Left cardiac atrium (tissue), 4 donors: Measurements from ENCODE around the gene CASZ1. TPM values are rescaled to one million over a fixed set of nuclear protein-coding genes. Genes with fewer than 3 reads are reported as not detected.

Experiments
- ATAC-seq, 2 donors: fragments of 200-7000 bp; cut with Tn5 transposase; one replicate each; pipeline ENCODE4 v1.9.1; 2020; ENCODE audit warnings: mild to moderate bottlenecking in 2 of 2, moderate library complexity in 2 of 2
- DNase-seq: peaks from one replicate; pipeline ENCODE4 v3.0.0-alpha.2; 2020
- intact Hi-C, 2 donors: fragments of 100-400 bp; cut with DNase I; formaldehyde crosslinking; loops; one replicate each; pipeline versions ENCODE4 v1.14.1 to v1.15.1; 2022 to 2023
- total RNA-seq, 2 donors: library from RNA; stranded (reverse); fragmentation: NEBNext Ultra II Directional; extraction: Animal tissue kit (Norgen Biotek cat#: 25700); gene quantifications; one replicate each; pipeline ENCODE4 v1.2.1, GENCODE V29; 2021
- donor health status: DM: no; HTN: yes; CAD: no.
- donor health status: DM: no; HTN: yes; CAD: no; lungs with severe emphysema.
- donor health status: DM: yes; HTN: yes; CAD: no.
- donor health status: Dilated cardiomyopathy.

Gene CASZ1
- total RNA-seq, 2 donors from 2014 or later = 37.6 to 68.2 TPM

GRCh38 chr1:10781137-10781536 lies 15.3 kb downstream of the CASZ1 start:
- intact Hi-C loops = no loop called here
- DNase-seq = no peak
- ATAC-seq = peak in 1 of 2 donors; percentile 9

- intact Hi-C loops = no loop called here
- DNase-seq (no peak), ATAC-seq (no peak)
Observed at GRCh38 chr1:10779841-10780240, 16.6 kb downstream of the CASZ1 start.

DNA sequence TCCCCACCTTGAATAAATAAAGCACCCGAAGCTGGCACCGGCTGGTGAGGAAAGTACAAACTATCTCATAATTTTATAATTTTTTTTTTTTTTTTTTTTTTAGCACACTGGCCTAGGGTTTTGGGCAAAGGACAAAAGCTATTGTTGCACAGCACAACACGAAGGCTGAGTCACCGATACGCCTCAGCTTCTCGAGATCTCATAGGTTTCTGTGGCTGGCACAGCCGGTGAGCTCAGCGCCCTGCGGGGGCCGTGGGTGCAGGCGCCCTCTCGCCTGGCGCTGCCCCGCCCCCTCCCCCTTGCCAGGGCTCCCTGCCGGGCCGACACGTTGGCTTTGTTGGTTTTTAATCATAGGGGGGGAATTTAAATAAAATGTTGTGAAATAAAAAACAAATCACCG lies 17.2 kb downstream of the CASZ1 start:
- DNase-seq (no peak), ATAC-seq (peak; percentile 40 to 57)
- intact Hi-C loops = no loop called here

DNA sequence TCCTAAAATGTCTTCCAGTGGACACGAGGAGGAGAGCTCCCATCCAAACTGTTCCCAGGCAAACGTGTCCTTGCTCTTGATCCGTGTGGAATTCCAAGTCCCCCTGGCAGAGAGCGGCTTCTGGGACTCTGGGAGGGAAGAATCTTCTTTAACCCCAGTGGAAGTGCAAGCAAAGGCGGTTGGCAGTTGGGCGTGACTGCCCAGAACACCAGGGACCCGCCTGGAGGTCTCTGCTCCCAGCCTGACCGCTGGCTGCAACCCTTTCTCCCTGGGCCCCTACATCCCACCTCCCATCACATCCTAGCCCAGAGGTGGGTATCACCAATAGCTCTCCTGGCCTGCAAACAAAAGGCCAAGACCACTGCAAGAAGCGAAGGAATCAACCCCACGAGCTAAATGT lies 17.8 kb downstream of the CASZ1 start:
- ATAC-seq = no peak
- intact Hi-C loops = no loop called here
- no peak for DNase-seq

DNA sequence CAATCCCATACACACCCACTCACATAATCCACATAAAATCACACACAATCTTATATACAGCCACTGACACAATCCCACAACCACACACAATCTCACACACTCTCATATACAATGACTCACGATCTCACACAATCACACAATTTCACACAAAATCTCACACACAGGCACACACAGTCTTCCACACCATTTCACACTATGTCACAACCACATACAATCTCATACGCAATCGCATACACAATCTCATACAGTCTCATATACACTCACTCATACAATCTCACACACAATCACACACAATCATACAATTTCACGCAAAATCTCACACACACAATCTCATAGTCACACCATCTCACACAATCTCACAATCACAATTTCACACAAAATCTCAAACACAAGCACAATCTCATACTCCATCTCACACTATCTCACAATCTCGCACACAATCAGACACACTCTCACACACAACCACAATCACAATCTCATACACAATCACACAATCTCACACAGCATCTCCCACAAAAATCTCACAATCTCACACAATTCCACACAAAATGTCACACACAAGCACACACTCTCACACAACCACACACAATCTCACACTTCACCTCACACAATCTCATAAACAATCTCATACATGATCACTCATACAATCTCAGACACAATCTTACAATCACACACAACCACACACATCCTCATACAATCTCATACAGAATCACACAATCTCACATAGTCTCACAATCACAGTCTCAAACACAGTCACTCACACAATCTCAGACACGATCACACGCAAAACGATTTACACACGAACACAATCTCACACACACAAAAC lies 18.5 kb downstream of the CASZ1 start:
- intact Hi-C loops = no loop called here
- ATAC-seq (no peak), DNase-seq (no peak)

DNA sequence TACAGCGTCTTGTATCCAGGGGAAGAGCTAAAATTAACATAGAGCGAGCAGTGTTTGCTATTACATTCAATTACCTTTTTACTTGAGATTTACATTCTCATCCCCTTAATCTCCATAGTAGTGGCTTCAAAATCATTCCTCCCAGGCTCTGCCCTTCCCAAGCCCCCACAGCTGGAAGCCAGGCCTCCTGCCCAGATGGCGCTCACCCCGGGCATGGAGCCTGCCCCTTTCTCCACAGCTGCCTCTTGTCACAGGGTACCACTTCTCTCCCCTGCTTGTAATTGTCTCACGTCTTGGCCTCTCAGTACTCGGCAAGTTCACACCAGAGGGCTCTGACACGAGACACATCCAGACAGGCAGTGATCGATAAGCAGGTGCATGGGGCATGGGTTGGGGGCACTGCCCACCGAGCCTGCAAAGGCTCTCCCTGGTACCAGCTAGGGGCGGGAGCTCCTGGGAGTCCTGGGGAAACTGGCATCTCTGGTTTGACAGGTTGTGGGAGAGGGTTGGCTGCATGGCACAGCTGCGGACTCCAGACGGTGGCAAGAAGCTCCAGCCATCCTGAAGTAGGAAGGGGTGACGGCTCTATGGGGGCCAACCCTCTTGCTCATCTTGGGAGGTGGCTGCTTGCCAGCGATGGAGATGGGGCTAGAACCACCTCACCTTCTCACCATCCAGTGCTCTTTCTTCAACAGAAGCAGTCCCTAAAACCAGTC lies 20.1 kb downstream of the CASZ1 start:
- ATAC-seq (no peak), DNase-seq (no peak)
- intact Hi-C loops = no loop called here

GRCh38 chr1:10775763-10776162 lies 20.7 kb downstream of the CASZ1 start:
- intact Hi-C loops = no loop called here
- DNase-seq (no peak), ATAC-seq (no peak)

GRCh38 chr1:10774615-10775310 lies 21.7 kb downstream of the CASZ1 start:
- intact Hi-C loops = no loop called here
- no peak for DNase-seq
- peak in 1 of 2 donors; percentile 14 for ATAC-seq

DNA sequence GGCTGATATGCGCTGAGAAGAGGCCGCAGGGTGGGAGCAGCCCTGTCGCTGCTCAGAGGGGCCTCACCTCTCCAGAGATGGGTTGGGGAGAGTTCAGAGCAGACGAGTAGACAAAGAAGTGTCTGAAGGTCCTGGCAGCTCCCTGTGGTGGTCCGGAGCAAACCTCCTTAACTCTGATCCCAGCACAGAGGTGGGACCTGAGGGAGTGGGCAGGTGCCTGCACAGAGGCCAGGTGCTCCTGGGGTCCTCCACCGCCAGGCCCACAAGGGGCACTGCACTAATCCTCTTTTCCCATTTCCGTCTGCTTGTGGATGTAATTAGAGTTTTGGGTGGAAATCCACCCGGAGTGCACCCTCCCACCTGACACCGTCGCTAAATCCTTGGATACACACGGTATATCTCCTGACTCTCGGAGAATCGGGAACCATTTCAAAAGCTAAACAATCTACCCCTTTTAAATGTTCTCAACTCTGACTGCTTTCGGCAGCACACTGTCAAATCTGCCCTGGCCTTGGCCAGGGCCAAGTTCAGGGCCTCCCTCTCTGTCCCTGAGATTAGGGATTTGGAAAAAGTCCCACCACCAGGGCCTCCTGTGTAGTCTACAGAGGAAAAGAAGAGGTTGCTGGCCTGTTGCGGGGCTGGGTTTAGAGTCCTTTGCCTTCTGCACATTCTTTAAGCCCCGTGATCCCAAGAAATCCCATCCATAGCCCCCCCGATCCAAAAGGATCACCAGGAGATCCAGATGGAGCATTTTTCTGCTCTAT lies 22.4 kb downstream of the CASZ1 start:
- DNase-seq (no peak), ATAC-seq (peak in 1 of 2 donors; percentile 35)
- intact Hi-C loops = no loop called here

- intact Hi-C loops = no loop called here
- ATAC-seq (no peak), DNase-seq (no peak)
Observed at GRCh38 chr1:10773376-10773775, 23.1 kb downstream of the CASZ1 start.

DNA sequence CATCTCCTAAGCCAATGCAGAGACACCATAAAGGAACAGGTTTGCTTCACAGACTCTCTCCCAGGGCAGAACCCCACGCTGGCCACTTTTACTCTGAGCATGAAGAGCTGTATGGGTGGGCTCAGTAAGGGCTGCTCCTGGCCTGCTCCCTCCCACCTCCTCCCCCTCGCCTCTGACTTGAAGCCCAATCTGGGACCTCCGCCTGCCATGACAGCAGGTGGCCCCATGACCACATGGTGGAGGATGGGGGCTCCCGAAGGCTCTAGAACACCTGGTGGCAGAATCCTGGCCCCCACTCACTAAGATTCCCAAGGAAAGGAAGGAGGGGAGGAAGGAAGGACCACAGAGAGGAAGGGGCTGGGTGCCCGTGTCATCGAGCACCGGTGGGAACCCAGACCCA lies 23.7 kb downstream of the CASZ1 start:
- intact Hi-C loops = no loop called here
- ATAC-seq = no peak
- no peak for DNase-seq

DNA sequence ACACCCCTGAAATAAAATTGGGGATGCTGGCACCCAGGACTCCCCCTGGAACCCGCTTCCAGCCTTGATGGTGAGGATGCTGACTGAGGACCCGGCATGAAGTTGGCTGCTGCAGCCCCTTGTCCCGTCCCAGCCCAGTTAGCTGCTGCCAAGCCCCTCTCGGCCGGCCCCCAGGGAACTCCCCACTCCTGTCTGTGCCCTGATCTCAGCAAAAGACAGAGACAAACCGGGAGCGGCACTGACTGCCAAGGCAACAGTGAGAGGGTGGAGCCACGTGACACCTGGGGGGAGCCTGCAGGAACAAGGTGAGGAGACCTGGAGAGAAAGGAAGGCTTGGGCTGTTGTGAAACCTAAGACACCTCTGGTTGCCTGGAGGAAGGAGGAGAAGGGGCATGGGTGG lies 24.7 kb downstream of the CASZ1 start:
- DNase-seq (no peak), ATAC-seq (no peak)
- intact Hi-C loops = no loop called here

DNA sequence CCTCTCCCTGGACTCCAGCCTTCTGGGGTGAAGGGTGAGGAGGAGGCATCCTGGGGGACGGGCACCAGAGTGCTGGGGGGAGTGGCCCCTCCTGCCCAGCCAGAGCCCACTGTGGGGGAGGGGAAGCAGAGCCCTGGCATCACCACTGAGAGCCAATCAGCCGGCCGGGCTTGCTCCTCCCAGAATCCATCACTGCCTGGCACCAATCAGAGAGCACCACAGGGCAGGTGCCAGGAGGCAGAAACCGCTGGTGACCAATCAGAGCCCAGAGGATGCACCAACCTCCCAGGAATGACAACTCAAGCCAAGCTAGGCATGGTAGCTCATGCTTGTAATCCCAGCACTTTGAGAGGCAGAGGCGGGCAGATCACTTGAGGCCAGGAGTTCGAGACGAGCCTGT lies 27.9 kb downstream of the CASZ1 start:
- DNase-seq = no peak
- intact Hi-C loops = no loop called here
- no peak for ATAC-seq

DNA sequence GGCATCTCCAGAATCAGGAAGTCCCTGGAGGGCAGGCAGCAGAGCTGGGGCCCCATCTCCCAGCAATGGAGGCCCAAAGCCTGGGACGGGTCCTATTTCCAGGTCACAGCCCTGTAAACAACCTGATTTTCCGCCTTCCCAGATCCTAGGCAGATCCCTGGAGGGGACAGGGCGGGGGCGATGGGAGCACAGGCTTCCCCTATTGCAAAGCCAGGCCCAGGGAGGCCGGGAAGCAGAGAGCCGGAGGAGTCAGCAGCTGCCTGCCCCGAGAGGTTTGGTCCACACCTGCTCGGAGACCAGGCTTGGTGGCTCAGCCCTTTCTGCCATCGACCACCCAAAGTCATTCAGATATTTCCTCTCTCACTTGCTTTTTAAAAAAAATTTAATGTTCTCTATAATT lies 29.2 kb downstream of the CASZ1 start:
- no peak for DNase-seq
- intact Hi-C loops = no loop called here
- no peak for ATAC-seq

DNA sequence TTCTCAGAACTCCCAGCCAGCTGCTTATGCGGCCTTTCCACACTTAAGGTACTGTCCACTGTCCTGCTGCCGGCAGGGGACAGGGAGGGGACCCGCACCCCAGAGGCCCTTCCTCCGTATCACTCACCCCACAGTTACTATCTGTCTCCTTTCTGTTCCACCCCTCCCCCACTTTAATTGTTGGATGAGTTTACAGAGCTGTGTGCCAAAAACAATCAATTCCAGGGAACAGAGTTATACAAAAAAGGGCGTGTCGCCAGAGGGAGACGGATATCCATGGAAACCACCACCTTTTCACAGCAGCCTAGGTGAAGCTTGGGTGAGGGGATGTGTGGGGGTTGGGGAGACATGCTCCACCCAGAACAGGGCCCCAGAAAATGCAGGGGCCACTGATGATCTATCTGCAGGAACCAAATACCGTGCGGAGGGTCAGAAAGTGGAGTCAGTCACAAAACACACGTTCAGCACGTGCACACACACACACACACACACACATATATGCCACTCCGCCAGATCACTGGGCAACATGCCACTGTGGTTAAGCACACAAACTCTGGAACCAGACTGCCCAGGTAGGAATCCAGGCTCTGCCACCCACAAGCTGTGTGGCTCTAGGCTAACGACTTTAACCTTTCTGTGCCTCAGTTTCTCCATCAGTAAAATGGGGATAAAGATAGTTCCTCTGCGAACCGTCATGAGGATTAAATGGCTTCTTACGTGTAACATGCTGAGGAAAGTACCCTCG lies 30.5 kb downstream of the CASZ1 start:
- peak in 1 of 2 donors; percentile 40 for ATAC-seq
- intact Hi-C loops = no loop called here
- DNase-seq = no peak

- no peak for DNase-seq
- ATAC-seq = peak in 1 of 2 donors; percentile 8
- intact Hi-C loops = no loop called here
Observed at GRCh38 chr1:10765304-10765703, 31.1 kb downstream of the CASZ1 start.

DNA sequence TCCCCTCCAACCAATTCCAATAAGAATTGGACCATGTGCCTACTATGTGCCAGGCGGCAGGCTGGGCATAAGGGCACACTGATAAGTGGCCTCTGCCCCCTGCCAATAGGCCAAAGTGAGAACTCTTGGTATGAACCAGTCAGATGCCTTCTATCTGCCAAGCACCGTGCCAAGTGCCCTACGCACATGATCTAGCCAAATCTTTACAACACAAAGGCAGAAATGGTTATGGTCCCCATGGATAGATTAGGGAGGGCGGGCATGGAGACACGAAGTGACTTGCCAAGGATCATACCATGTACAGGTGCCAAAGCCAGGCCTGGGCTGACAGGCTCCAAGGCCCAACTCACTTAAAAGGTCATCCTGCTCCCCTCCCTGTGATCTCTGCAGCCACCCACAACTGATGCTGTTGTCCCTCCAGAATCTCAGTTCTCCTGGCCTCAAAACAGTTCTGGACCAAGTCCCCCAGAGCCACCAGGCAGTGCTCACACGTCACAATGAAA lies 32.1 kb downstream of the CASZ1 start:
- ATAC-seq (no peak), DNase-seq (no peak)
- intact Hi-C loops = no loop called here

- ATAC-seq (no peak), DNase-seq (no peak)
- intact Hi-C loops = no loop called here
Observed at GRCh38 chr1:10762875-10763274, 33.6 kb downstream of the CASZ1 start.

DNA sequence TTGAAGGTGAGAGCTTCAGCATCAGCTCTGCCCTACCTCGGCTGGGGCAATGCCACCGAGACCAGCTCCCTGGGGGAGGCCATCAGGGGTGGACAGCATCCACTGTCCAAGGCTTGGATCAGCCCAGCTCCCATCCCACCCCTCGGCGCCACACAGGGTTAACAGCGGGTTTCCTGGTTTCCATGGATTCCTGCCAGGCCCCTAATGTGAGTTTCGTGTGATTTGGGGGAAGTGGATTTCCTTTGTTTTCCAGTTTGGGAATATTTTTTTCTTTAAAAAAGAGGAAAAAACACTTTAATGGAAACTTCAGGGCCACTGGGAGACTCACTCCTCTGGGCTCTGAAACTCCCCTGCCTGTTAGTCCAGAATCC lies 34.3 kb downstream of the CASZ1 start:
- intact Hi-C loops = no loop called here
- DNase-seq (no peak), ATAC-seq (peak in 1 of 2 donors; percentile 4)
